Measurements from ENCODE around the gene GRIK4.

- TF ChIP-seq CTCF (IDR thresholded peaks at IDR 0.05; ENCODE audit: low read depth, low read length, missing input control) (no peak), TAF1 (conservative IDR thresholded peaks at IDR 0.05) (no peak), RAD21 (IDR thresholded peaks at IDR 0.05) (no peak), SP1 (IDR thresholded peaks at IDR 0.05) (no peak), YY1 (IDR thresholded peaks at IDR 0.05) (no peak), JUND (IDR thresholded peaks at IDR 0.05) (no peak), ZBTB33 (IDR thresholded peaks at IDR 0.05) (no peak), FOXA1 (IDR thresholded peaks at IDR 0.05) (no peak)
- TF ChIP-seq, protein P1, sequence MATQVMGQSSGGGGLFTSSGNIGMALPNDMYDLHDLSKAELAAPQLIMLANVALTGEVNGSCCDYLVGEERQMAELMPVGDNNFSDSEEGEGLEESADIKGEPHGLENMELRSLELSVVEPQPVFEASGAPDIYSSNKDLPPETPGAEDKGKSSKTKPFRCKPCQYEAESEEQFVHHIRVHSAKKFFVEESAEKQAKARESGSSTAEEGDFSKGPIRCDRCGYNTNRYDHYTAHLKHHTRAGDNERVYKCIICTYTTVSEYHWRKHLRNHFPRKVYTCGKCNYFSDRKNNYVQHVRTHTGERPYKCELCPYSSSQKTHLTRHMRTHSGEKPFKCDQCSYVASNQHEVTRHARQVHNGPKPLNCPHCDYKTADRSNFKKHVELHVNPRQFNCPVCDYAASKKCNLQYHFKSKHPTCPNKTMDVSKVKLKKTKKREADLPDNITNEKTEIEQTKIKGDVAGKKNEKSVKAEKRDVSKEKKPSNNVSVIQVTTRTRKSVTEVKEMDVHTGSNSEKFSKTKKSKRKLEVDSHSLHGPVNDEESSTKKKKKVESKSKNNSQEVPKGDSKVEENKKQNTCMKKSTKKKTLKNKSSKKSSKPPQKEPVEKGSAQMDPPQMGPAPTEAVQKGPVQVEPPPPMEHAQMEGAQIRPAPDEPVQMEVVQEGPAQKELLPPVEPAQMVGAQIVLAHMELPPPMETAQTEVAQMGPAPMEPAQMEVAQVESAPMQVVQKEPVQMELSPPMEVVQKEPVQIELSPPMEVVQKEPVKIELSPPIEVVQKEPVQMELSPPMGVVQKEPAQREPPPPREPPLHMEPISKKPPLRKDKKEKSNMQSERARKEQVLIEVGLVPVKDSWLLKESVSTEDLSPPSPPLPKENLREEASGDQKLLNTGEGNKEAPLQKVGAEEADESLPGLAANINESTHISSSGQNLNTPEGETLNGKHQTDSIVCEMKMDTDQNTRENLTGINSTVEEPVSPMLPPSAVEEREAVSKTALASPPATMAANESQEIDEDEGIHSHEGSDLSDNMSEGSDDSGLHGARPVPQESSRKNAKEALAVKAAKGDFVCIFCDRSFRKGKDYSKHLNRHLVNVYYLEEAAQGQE (IDR thresholded peaks at IDR 0.05): no peak
- TF ChIP-seq, protein P2, sequence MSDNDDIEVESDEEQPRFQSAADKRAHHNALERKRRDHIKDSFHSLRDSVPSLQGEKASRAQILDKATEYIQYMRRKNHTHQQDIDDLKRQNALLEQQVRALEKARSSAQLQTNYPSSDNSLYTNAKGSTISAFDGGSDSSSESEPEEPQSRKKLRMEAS (IDR thresholded peaks at IDR 0.05): no peak
- TF ChIP-seq, protein P3, sequence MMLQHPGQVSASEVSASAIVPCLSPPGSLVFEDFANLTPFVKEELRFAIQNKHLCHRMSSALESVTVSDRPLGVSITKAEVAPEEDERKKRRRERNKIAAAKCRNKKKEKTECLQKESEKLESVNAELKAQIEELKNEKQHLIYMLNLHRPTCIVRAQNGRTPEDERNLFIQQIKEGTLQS (IDR thresholded peaks at IDR 0.05): no peak
Measured at GRCh38 chr11:120595557-120595956, 84.0 kb downstream of the GRIK4 start.

All from liver (tissue), 3 donors.